HG02884 (cell line): ENCODE data around the gene BATF3.
A peak's percentile ranks its signal among the peaks of the same experiment; 100 is the strongest.
"Not testable (repeated sequence)": the region's sequence is repeated elsewhere in the genome, so short reads cannot be mapped to it uniquely, and the experiment has no call there.

Experiments
- ATAC-seq: cut with Tn5 transposase; IDR thresholded peaks from one replicate; pipeline ENCODE4 v1.9.1; 2021; ENCODE audit warnings: mild to moderate bottlenecking, moderate library complexity; ENCODE audit not compliant: unreplicated experiment

The BATF3 gene

GRCh38 chr1:212699625-212700222 is at the start of gene BATF3:
Gene BATF3 (minus strand): TSS chr1:212699840. CDS start chr1:212699762, 78 bp downstream.
- ATAC-seq: peak; percentile 7

DNA sequence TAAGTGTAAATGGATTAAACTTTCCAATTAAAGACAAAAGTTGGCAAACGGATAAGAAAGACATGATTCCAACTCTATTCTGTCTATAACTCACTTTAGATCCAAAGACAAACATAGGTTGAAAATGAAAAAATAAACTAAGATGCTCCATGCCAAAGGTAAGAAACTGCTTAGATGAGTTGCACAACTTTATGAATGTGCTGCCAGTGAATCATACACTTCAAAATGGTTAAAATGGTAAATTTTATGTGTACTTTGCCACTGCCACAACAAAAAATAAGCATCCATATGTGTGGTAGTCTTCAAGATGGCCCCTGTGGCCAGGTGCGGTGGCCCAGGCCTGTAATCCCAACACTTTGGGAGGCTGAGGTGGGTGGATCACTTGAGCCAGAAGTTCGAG is 46.9 kb upstream of the BATF3 start:
- ATAC-seq: no peak

GRCh38 chr1:212745303-212745702 is 45.7 kb upstream of the BATF3 start:
- ATAC-seq: no peak

- ATAC-seq: no peak
Observed at GRCh38 chr1:212743901-212744475, 44.3 kb upstream of the BATF3 start.

- ATAC-seq: no peak
Observed at GRCh38 chr1:212738330-212738729, 38.7 kb upstream of the BATF3 start.

DNA sequence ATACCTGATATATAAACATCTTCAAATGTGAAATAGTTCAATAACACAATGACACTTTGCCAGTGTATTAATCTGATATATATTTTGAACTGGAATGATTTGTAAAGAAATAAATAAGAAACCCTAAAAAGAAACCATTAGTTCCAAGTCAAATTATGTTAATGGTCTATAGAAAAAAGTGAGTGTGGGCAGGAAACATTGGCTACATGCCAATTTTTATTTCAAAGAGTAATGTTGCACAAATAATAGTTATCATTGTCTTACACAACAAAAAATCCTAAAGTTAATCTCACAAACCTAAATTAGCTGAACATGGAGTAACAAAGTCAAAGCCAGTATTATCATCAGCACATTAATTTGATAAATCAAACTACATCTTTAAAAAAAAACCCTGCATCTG is 37.9 kb upstream of the BATF3 start:
- no peak for ATAC-seq

DNA sequence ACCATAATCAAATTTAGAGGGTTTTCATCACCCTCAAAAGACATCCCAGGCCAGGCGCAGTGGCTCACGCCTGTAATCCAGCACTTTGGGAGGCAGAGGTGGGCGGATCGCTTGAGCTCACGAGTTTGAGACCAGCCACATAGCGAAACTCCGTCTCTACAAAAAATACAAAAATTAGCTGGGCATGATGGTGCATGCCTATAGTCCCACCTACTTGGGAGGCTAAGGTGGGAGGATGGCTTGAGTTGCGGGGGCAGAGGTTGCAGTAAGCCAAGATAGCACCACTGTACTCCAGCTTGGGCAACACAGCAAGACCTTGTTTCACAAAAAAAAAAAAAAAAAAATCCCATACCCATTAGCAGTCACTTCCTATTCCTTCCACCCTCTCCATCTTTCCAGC is 33.5 kb upstream of the BATF3 start:
- no peak for ATAC-seq

- ATAC-seq: no peak
Observed at GRCh38 chr1:212731630-212732029, 32.0 kb upstream of the BATF3 start.

DNA sequence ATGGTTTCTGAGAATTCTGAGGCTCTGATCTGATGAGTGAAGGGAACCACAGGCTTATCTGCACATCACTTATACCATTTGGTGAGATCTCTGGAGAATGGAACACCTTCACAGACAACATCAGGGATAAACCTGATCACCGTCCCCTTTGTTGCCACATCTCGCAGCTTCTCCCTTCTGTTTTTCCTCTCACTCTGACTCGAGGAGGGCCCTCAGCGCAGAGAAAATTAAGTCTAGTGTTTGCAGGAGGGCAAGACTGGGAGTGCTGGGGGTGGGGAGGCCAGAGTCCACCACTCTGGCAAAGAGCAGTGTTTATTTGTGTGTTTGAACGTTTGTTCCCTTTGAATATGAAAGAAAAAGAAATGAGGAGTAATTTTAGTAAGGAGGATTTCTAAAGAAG is 29.0 kb upstream of the BATF3 start:
- no peak for ATAC-seq

DNA sequence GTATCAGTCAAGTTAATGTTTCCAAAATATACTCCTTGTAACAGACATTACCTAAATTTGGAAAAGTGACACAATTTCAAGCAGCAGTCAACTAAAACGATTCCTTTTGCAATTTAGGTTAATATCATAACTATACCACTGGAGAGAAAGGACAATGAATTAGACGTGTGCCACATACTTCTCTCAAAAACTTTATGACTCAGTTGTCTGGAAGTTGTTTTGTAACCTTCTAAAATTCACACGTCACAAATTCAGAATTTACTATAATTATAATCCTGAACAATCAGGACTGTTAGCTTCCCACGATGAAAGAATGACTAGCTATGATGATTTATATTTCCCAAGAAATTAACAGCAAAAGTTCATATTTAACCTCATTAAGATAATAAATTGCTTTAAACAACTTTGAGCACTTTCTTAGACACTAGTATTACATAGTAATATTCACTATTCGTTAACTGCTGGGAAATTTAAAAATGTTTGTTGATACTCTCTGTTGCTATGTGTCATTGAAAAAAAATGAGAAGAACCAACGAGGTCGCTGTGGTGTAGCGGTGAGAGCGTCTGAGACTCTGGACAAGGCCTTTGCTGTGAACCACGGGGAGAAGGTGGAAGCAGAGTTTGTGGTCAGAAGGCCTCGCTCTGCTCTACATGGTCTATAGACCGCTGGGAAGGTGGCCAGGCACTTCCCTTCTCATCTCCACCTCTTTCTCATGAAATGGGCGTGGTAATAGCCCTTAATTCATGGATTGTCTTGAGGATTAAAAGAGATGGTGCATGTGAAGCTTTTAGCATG is 27.9 kb upstream of the BATF3 start:
- no peak for ATAC-seq

DNA sequence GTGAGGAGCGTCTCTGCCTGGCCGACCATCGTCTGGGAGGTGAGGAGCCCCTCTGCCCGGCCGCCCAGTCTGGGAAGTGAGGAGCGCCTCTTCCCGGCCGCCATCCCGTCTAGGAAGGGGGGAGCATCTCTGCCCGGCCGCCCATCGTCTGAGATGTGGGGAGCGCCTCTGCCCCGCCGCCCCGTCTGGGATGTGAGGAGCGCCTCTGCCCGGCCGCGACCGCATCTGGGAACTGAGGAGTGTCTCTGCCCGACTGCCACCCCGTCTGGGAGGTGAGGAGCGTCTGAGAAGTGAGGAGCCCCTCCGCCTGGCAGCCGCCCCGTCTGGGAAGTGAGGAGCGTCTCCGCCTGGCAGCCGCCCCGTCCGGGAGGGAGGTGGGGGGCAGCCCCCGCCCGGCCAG is 25.0 kb upstream of the BATF3 start:
- ATAC-seq: not testable (repeated sequence)

DNA sequence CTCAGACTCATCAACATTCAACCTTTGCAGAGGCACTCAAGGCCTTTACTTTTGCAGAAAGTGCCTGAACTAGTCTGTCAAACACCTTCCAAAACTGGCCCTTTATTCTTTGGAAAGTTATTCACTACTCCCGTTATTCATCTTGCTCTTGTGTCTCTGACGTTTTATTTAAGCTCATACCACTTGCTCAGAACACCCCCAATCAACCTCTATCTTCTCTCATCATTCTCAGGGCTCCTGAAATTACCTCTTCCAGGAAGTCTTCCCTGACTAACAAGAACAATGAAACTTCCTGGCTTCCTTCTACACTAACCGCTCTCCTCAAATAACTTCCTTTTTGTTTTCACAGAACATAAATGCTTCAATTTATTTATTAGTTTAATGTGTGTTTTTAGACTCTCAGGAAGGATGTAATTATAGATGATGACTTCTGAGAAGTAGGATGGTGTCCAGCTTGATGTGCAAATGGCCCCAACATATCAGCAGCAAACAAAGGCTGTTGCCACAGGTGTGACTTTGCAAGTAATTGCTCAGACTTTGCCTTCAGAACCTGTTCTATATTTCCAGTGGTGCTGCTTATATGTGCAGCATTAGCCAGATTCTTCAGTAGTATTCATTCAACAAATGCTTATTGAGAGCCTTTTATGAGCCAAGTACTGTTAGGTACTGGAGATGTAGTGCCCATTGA is 22.8 kb upstream of the BATF3 start:
- no peak for ATAC-seq

GRCh38 chr1:212721388-212722247 is 22.0 kb upstream of the BATF3 start:
- peak; percentile 52 for ATAC-seq

DNA sequence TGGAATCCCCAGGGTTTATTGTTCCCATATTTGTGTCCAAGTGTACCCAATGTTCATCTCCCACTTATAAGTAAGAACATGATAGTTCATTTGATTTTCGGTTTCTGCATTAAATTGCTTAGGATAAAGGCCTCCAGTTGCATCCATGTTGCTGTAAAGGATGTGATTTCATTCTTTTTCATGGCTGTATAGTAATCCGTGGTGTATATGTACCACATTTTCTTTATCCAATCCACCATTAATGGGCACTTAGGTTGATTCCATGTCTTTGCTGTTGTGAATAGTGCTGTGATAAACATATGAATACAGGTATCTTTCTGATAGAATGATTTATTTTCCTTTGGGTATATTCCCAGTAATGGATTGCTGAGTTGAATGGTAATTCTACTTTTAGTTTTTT is 20.0 kb upstream of the BATF3 start:
- no peak for ATAC-seq

DNA sequence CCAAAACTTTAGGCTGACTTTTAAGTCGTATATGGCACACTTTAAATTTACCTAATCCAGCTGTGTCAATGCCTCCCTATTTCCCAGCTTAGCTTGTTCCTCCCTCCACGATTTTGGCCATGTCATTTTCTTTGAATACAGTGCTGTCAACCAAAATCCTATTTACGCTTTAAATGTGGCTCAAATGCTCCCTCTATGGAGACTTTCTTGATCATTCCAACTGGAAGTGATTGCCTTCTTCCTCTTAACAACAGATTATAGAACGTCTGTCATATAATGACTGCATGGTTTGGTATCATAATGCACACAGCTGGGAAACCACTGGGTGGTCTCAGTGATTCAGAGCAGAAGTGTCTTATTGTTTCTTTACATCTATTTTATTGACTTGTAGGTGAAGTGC is 18.9 kb upstream of the BATF3 start:
- ATAC-seq: no peak

DNA sequence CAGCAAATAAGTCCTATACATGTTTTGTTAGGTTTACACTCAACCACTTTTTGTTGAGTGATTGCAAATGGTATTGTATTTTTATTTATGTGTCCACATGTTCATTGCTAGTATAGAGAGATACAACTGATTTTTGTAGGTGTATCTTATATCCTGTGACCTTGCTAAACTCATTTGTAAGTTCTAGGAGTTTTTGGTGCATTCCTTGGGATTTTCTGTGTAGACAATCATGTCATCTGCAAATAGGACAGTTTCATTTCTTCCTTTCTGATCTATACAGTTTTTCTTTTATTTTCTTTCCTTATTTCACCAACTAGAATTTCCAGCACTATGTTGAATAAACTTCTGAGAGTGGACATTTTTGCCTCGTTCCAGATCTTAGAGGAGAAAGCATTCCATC is 16.5 kb upstream of the BATF3 start:
- ATAC-seq: no peak

DNA sequence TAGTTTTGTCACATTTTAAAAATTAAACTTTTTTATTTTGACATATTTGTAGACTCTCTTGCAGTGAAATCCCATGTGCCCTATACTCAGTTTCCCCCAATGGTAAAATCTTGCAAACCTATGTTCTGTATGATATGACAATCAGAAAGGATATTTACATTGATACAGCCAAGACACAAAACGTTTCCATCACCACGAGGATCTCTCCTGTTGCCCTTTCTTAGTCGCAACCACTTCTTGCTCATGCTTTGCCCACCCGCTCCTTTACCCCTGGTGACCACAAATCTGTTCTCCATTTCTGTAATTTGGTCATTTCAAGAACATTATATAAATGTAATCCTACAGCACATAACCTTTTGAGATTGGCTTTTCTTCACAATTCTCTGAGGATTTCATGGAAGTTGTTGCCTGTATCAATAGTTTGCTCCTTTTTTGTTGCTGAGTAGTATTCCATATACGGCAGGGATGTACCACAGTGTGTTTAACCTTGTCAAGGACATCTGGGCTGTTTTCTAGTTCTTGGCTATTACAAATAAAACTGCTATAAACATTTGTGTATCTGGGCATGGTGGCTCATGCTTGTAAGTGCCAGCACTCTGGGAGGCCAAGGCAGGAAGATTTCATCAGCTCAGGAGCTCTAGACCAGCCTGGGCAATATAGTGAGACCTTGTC is 14.0 kb upstream of the BATF3 start:
- no peak for ATAC-seq

DNA sequence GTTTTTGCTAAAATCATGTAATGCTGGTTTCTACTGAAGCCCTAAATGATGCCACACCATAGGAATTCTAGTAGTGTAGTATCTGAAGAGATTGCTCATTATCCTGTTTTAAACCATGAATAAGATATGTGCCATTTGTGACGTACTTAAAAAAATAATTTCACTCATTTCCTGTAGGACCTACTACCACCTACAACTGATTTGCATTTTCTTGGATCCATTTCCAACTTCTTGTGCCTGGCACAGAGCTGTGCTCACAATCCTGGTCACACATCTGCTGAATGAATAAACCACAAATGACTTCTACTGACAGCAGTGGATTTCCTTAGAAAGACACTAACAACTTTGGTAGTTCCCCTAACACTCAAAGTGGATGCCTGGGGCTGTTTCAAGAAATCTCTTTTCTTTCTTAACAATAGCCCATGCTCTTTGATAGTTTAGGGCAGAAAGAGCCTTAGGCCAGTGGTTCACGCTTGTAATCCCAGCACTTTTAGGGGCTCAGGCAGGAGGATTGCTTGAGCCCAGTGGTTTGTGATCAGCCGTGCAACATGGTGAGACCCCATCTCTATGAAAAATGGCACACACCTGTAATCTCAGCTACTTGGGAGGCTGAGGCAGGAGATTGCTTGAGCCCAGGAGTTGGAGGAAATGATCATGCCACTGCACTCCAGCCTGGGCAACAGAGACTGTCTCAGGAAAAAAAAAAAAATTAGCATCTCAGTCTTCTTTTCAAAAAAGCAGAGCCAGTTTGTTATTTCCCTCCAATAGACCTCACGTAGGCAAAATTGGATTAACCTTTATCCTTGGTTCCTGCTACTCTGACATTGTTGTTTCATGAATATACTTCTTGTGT is 13.0 kb upstream of the BATF3 start:
- ATAC-seq: no peak

- not testable (repeated sequence) for ATAC-seq
Observed at GRCh38 chr1:212711974-212712373, 12.3 kb upstream of the BATF3 start.
